ENCODE data around the gene TMEM191C. TPM values are rescaled to one million over a fixed set of nuclear protein-coding genes. Genes with fewer than 3 reads are reported as not detected.

Gene TMEM191C
- total and polyA plus RNA-seq, 2 of the 8 experiments (the other 6 are each of a cell fraction or from before 2014, with no cell fraction given) = 0.74 to 2.6 TPM

- Histone ChIP-seq H2BK120ac (replicated peaks; ENCODE audit: low read depth, low read length) (no peak overlapping the region), H3K18ac (ENCODE audit: extremely low read depth, low read length) (no peak overlapping the region), H3K27ac (ENCODE audit: low read depth, low read length) (no peak overlapping the region), H3K36me3 (ENCODE audit: control insufficient read depth in 2 of 4, insufficient read depth in 4 of 4, low read length in 3 of 4) (peaks cover 0 to 21% (median 3%) of the 10 kb centered on the region in 4 experiments; a peak in 5 of 8 replicates), H4K5ac (ENCODE audit: insufficient read length, low read depth, low read length) (no peak overlapping the region), H2BK12ac (ENCODE audit: low read depth, low read length) (no peak overlapping the region), H3K56ac (replicated peaks; ENCODE audit: insufficient read length, low read depth, low read length) (no peak overlapping the region), H3K79me1 (ENCODE audit: low read depth, low read length) (peaks cover 2% of the 10 kb centered on the region; the same call in 1 of the 2 replicates), H4K8ac (ENCODE audit: extremely low read depth, insufficient read depth, low read length) (peak overlapping the region; percentile 43; the same call in 1 of the 2 replicates), H2BK5ac (ENCODE audit: low read depth, low read length) (no peak overlapping the region), H3K9me3 (ENCODE audit: insufficient read depth in 2 of 2, low read depth in 1 of 2, low read length in 1 of 2) (no peaks in the 10 kb centered on the region), H2AFZ (ENCODE audit: low read length) (no peak overlapping the region), H4K20me1 (replicated peaks in 1 of 2; ENCODE audit: control insufficient read depth in 1 of 2, insufficient read depth in 2 of 2, low read length in 2 of 2) (peaks cover 2 to 13% of the 10 kb centered on the region in 2 experiments), H3K14ac (ENCODE audit: insufficient read length) (no peak overlapping the region), H3K4me3 (ENCODE audit: extremely low read depth in 1 of 4, insufficient read depth in 2 of 4, low read depth in 3 of 4, low read length in 4 of 4) (no peak overlapping the region), H3K23ac (ENCODE audit: insufficient read length) (no peak overlapping the region), H3K4me2 (ENCODE audit: insufficient read depth in 1 of 2, low read depth in 2 of 2, low read length in 2 of 2) (no peak overlapping the region), H4K91ac (replicated peaks; ENCODE audit: insufficient read length, low read length) (no peak overlapping the region), H3K79me2 (ENCODE audit: control insufficient read depth in 1 of 2, insufficient read depth in 2 of 2, low read length in 2 of 2) (no peaks in the 10 kb centered on the region), H3K27me3 (replicated peaks in 1 of 4; ENCODE audit: control insufficient read depth in 3 of 4, extremely low read depth in 1 of 4, insufficient read depth in 3 of 4, low read length in 3 of 4) (no peaks in the 10 kb centered on the region), H3K9ac (replicated peaks in 1 of 4; ENCODE audit: extremely low read depth in 1 of 4, low read depth in 3 of 4, low read length in 3 of 4) (no peak overlapping the region), H3K4me1 (replicated peaks in 1 of 4; ENCODE audit: control insufficient read depth in 3 of 4, insufficient read depth in 4 of 4, low read length in 3 of 4) (peaks cover 0 to 2% (median 0%) of the 10 kb centered on the region in 4 experiments; a peak in 1 of 7 replicates), H3K23me2 (ENCODE audit: low read depth, low read length) (peaks cover 2% of the 10 kb centered on the region; the same call in 1 of the 2 replicates), H2BK20ac (ENCODE audit: low read length) (no peak overlapping the region), H3K4ac (replicated peaks; ENCODE audit: insufficient read length, low read depth, low read length) (no peak overlapping the region), H2AK5ac (ENCODE audit: low read depth, low read length) (no peak overlapping the region), H2BK15ac (ENCODE audit: low read length) (no peak overlapping the region)
- WGBS, 2 experiments (ENCODE audit: extremely low coverage in 1 of 2, insufficient coverage in 1 of 2, insufficient read length in 1 of 2, insufficient replicate concordance in 2 of 2, low coverage in 1 of 2, low lambda C conversion rate in 2 of 2, missing lambda C conversion rate in 1 of 2) = 89% methylated on average over 19 of the region's 23 CpGs; no CpG with 5 or more reads in 1 of the 2 experiments
- POLR2A ChIA-PET (ENCODE audit: partially characterized antibody) = no interaction called here
- no peak for FAIRE-seq
- peak in 1 of 2 experiments; percentile 41 for DNase-seq (ENCODE audit: low read depth in 1 of 2, low spot score in 2 of 2)
- CTCF ChIA-PET (ENCODE audit: partially characterized antibody) = interaction anchor here (0.9 to 1.0 kb wide), 2 partner anchors 8 to 180 kb away, joined by 3 to 4 read pairs; no protein-coding TSS in a partner anchor
- no peak for TF ChIP-seq RFX5 (IDR thresholded peaks at IDR 0.05; ENCODE audit: borderline replicate concordance, low read depth, low read length)
- no peak for TF ChIP-seq SP2 (IDR thresholded peaks at IDR 0.05; ENCODE audit: low read length)
- no peak for TF ChIP-seq TAF1 (IDR thresholded peaks at IDR 0.05; ENCODE audit: low read depth, low read length)
- no peak for TF ChIP-seq RBBP5 (IDR thresholded peaks at IDR 0.05; ENCODE audit: borderline replicate concordance, low read depth, low read length)
- TF ChIP-seq, protein P1, sequence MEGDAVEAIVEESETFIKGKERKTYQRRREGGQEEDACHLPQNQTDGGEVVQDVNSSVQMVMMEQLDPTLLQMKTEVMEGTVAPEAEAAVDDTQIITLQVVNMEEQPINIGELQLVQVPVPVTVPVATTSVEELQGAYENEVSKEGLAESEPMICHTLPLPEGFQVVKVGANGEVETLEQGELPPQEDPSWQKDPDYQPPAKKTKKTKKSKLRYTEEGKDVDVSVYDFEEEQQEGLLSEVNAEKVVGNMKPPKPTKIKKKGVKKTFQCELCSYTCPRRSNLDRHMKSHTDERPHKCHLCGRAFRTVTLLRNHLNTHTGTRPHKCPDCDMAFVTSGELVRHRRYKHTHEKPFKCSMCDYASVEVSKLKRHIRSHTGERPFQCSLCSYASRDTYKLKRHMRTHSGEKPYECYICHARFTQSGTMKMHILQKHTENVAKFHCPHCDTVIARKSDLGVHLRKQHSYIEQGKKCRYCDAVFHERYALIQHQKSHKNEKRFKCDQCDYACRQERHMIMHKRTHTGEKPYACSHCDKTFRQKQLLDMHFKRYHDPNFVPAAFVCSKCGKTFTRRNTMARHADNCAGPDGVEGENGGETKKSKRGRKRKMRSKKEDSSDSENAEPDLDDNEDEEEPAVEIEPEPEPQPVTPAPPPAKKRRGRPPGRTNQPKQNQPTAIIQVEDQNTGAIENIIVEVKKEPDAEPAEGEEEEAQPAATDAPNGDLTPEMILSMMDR (IDR thresholded peaks at IDR 0.05; ENCODE audit: control extremely low read depth in 1 of 3, insufficient read depth in 1 of 3, low read depth in 1 of 3, low read length in 3 of 3) = no peak
- no peak for TF ChIP-seq JUND (IDR thresholded peaks at IDR 0.05; ENCODE audit: low read length)
- no peak for TF ChIP-seq SIX5 (IDR thresholded peaks at IDR 0.05; ENCODE audit: low read depth, low read length)
- TF ChIP-seq CTBP2 (IDR thresholded peaks at IDR 0.05; ENCODE audit: borderline replicate concordance, insufficient read depth, insufficient read length, low read length) = no peak
- TF ChIP-seq MAFK (IDR thresholded peaks at IDR 0.05; ENCODE audit: low read depth, low read length) = no peak
These were observed 17.5 kb upstream of the TMEM191C start for GRCh38 chr22:21449531-21450319.
